HG02610 (cell line): ENCODE measurements around the gene ACSF2.
A peak's percentile ranks its signal among the peaks of the same experiment; 100 is the strongest.
"Not testable (repeated sequence)": the region's sequence is repeated elsewhere in the genome, so short reads cannot be mapped to it uniquely, and the experiment has no call there.

ENCODE experiments used
- ATAC-seq: cut with Tn5 transposase; IDR thresholded peaks from one replicate; pipeline ENCODE4 v1.9.1; 2021; ENCODE audit warnings: mild to moderate bottlenecking, moderate library complexity; ENCODE audit not compliant: unreplicated experiment

ACSF2 gene

GRCh38 chr17:50406578-50406977 is 19.4 kb upstream of the ACSF2 start:
- ATAC-seq = no peak

GRCh38 chr17:50407921-50408320 is 18.1 kb upstream of the ACSF2 start:
- no peak for ATAC-seq

GRCh38 chr17:50412188-50412732 is 13.8 kb upstream of the ACSF2 start:
- ATAC-seq = no peak

GRCh38 chr17:50414808-50415207 is 11.2 kb upstream of the ACSF2 start:
- no peak for ATAC-seq

- not testable (repeated sequence) for ATAC-seq
These were observed 6.4 kb upstream of the ACSF2 start for GRCh38 chr17:50419577-50419976.

- no peak for ATAC-seq
These were observed 5.5 kb upstream of the ACSF2 start for GRCh38 chr17:50420419-50421112.

GRCh38 chr17:50421308-50422051 is 4.5 kb upstream of the ACSF2 start:
- ATAC-seq = no peak

GRCh38 chr17:50422738-50423137 is 3.3 kb upstream of the ACSF2 start:
- ATAC-seq = no peak

GRCh38 chr17:50423553-50424159 is 2.4 kb upstream of the ACSF2 start:
- no peak for ATAC-seq

GRCh38 chr17:50424246-50424995 is 1.6 kb upstream of the ACSF2 start:
- ATAC-seq = no peak

- ATAC-seq = no peak
These were observed 879 bp upstream of the ACSF2 start for GRCh38 chr17:50424996-50425681.

GRCh38 chr17:50426472-50426782 is 409 bp downstream of the ACSF2 start:
- peak; percentile 2 for ATAC-seq

- peak; percentile 41 for ATAC-seq
These were observed 1.1 kb downstream of the ACSF2 start for GRCh38 chr17:50426814-50427787.

GRCh38 chr17:50428126-50428525 is 2.1 kb downstream of the ACSF2 start:
- not testable (repeated sequence) for ATAC-seq

GRCh38 chr17:50428831-50429424 is 2.9 kb downstream of the ACSF2 start:
- no peak for ATAC-seq

GRCh38 chr17:50429793-50430192 is 3.8 kb downstream of the ACSF2 start:
- no peak for ATAC-seq

- no peak for ATAC-seq
These were observed 5.0 kb downstream of the ACSF2 start for GRCh38 chr17:50430821-50431618.

GRCh38 chr17:50432125-50432762 is 6.2 kb downstream of the ACSF2 start:
- no peak for ATAC-seq
